ENCODE data around the gene PRKAR2A.

The PRKAR2A gene

DNA sequence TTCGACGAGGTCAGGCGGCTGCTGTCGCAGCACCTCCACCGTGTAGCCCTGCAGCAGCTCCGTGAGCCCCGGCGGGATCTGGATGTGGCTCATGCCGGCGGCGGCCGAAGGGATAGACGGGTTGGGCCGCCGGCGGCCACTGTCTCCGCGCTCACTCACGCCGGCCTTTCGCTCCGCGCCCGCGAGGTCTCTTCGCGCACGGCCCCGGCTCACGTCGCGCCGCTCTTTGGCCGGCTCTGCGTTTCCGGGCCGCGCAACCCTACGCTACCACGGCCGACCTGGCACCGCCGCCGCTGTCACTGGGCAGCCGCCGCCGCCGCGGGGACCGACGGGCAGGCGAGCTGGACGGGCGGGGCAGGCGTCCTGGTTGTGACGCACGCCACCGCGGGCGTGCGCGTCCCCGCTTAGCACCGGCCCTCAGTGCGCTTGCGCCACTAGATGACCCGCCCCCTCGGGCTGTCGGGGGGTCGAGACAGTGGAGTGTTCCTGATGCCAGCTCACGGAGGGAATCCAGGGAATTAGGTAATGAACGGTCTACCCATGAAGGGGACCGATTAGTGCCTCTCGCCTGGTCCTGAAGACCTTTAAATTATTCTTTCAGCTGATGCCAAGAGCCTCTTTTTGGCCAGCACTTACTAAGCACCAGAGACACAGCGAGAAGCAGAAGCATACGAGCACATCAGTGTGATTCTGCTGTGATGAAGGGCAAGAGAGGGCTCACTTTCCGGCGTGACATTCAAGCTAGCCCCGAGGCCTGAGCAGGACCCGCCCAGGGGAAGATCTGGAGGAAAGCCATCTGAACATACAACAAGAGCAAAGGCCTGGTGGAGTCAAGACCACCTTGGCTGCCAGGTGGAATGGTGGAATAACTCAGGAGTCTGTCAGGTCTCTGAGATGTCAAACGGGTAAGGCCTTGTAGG, at the start of gene PRKAR2A:
TSS of gene PRKAR2A (minus strand) at position 371 of the 920 bp plus-strand sequence. CDS start at position 93, 278 bp downstream.
- DNase-seq (ENCODE audit: low read depth), result peak; percentile 49

GRCh38 chr3:48896936-48897335, 49.3 kb upstream of the PRKAR2A start:
- DNase-seq (ENCODE audit: low read depth), result no peak

DNA sequence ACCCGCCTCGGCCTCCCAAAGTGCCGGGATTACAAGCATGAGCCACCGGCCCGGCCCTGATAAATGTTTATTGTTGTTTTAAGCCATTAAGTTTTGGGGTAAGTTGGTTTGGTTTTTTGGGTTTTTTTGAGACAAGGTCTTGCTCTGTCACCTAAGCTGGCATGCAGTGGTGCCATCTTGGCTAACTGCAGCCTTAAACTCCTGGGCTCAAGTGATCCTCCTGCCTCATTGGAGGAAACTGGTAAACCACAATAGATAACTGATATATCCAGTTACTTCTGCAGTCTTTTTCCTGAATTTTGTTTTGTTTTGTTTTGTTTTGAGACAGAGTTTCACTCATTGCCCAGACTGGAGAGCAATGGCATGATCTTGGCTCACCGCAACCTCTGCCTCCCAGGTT, 46.8 kb upstream of the PRKAR2A start:
- DNase-seq (ENCODE audit: low read depth), result no peak

DNA sequence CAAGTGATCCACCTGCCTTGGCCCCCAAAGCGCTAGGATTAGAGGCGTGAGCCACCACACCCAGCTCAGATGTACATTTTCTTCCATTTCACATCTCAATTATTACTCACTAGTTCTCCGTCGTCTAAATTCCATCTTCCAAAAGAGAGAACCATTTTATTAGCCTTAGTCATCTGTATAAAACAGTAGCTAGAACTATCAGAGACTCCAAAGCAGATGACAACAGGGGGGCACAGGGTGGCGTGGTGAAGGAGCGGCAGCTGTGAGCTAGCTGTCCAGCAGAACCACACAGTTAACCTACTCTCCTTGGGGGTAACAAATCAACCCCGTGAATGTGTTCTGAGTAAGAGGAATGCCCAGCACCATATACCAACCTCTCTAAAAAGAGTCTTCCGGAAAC, 43.9 kb upstream of the PRKAR2A start:
- no peak for DNase-seq (ENCODE audit: low read depth)

GRCh38 chr3:48885753-48886152, 38.1 kb upstream of the PRKAR2A start:
- no peak for DNase-seq (ENCODE audit: low read depth)

- no peak for DNase-seq (ENCODE audit: low read depth)
Observed at GRCh38 chr3:48881652-48882114, 34.0 kb upstream of the PRKAR2A start.

- no peak for DNase-seq (ENCODE audit: low read depth)
Observed at GRCh38 chr3:48881006-48881405, 33.3 kb upstream of the PRKAR2A start.

GRCh38 chr3:48879994-48880377, 32.3 kb upstream of the PRKAR2A start:
- DNase-seq (ENCODE audit: low read depth), result no peak

- no peak for DNase-seq (ENCODE audit: low read depth)
Observed at GRCh38 chr3:48879307-48879993, 31.8 kb upstream of the PRKAR2A start.

- DNase-seq (ENCODE audit: low read depth), result no peak
Observed at GRCh38 chr3:48877671-48878070, 30.0 kb upstream of the PRKAR2A start.

DNA sequence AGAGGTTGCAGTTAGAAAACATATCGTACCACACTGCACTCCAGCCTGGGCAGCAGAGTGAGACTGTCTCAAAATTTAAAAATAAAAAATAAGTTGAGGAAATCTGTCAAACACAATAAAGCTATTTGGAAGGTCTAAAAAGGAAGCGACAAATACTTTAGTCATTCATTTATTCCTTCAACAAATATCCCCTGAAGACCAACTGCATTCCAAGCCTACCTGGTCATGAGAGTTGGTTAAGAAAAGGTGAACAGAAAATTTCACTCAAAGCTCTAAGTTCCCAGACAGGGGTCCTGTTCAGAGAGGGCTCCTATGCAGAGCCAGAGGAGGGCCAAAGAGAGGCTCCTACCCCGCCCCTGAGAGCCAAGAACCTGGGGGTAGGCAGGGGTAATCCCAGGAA, 15.4 kb upstream of the PRKAR2A start:
- no peak for DNase-seq (ENCODE audit: low read depth)

DNA sequence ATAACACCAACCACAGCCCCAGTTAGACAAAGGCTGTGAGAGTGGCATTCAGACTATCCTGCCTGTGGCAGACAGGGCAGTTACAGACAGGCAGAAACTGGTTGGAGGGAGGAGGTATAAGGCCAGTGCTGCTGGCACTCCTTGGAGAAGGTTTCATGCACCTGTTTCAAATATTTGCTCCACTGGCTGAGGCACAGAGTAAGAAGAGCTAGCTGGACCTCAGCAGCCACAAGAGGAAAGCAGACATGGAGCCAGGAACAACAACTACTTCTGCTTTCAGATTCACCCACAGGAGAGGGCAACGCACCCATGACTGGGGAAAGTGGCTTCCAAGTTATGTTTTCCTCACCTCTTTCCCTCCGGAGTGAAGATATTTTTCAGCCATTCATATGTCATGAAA, 11.5 kb upstream of the PRKAR2A start:
- DNase-seq (ENCODE audit: low read depth), result no peak

DNA sequence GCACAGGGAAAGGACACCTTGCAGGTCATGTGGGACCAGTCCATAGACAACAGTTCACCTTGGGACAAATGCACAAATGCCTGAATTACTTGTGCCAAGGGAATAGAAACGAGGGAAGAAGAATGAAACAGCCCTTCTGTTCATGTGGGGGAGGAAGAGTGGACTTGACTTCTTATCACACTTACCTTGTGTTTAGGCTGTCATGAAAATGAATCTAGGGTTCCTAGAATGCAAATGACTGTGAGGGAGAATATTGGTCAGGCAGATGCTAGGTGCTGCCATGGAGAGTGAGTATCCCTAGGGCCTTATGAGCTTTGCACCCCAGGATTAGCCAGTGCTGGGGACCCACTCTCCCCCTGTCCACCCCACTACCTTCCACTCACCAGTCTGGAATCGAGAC, 11.0 kb upstream of the PRKAR2A start:
- DNase-seq (ENCODE audit: low read depth), result no peak

DNA sequence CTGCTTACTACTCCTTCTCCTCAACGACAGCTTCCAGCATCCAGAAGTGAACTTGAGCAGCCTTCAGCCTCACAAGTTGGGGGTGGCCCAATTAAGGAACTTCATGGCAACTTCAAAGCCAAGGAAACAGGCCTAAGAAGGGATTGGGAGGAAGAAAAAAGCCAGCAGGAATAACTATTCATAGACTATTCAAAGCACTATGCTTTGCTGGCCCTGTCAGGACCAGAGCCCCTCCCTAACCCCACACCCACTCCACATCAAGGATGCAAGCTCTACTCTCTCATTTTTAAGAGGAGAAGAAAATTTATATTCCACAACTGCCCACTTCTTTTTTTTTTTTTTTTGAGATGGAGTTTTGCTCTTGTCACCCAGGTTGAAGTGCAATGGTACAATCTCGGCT, 10.0 kb upstream of the PRKAR2A start:
- DNase-seq (ENCODE audit: low read depth), result no peak

- no peak for DNase-seq (ENCODE audit: low read depth)
Observed at GRCh38 chr3:48856469-48856868, 8.8 kb upstream of the PRKAR2A start.

DNA sequence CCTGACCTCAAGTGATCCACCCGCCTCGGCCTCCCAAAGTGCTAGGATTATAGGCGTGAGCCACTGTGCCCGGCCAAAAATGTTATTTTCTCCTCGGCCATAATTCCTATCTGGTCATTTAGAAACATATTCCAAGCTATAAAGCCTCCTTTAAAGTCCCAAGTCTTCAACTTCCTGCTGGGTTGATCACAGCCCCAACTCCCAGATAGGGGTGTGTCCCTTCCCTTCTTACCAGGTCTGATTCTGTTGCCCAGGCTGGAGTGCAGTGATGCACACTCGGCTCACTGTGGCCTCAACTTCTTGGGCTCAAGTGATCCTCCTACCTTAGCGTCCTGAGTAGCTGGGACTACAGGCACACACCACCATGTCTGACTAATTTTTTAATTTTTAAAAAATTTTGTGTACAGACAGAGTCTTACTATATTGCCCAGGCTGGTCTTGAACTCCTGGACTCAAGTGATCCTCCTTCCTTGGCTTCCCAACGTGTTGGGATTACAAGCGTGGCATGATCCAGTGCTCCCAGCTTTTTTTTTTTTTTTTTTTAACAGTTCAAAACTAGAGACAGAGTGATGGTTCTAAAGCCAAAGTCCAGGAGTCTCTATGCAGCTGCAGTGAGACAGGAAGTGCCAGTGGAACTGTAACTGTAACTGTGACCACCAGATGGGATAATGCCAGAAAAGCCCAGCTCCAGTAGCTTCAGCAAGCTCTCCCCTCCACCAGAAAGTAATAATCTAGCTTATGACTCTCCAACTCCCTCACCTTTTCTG, 8.2 kb upstream of the PRKAR2A start:
- DNase-seq (ENCODE audit: low read depth), result no peak

DNA sequence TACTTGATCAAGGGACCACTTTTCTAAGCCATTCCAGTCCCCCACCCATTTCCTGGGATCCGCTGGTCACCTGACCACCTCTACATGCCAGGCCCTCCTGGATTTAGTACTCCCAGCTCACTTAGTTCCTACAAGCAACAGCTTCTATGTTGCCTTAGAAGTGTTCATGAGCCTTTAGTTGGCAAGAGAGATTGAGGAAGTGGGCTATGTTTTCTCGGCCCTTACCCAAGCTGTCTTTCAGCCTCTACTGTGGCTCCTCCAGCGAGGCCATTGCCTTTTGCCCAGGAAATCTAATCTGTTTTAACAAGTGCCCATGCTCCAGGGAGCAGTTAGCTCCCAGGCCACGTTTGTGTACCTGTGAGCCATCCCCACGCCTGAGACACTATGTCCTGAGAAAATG, 4.5 kb upstream of the PRKAR2A start:
- DNase-seq (ENCODE audit: low read depth), result no peak

DNA sequence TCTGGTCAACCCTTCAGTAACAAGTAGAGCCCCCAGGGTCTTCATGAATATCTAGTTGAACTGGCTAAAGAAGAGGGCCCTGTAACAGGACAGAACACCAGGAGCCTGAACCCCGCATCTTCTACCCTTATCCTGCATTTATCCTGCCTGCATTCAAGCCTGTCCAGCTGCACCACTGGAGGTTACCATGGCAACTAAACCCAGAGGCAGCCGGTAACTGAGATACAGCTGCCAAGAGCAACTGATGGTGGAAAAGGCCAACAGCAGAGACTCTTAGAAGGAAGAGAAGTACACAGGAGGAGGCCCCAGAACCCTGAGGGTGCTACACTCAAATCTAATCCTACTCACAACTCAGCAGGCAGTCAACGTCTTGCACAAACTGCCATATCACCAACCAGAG, 3.7 kb upstream of the PRKAR2A start:
- DNase-seq (ENCODE audit: low read depth), result no peak

GRCh38 chr3:48848816-48849515, 1.3 kb upstream of the PRKAR2A start:
- DNase-seq (ENCODE audit: low read depth), result no peak

- peak; percentile 10 for DNase-seq (ENCODE audit: low read depth)
Observed at GRCh38 chr3:48847053-48847503, 596 bp downstream of the PRKAR2A start.

GRCh38 chr3:48845170-48845569, 2.5 kb downstream of the PRKAR2A start:
- no peak for DNase-seq (ENCODE audit: low read depth)

GRCh38 chr3:48837163-48837562, 10.5 kb downstream of the PRKAR2A start:
- DNase-seq (ENCODE audit: low read depth), result no peak

All from non-pigmented ciliary epithelial cell (primary cell).